ENCODE data around the gene TMEM79. TPM values are rescaled to one million over a fixed set of nuclear protein-coding genes. Genes with fewer than 3 reads are reported as not detected.
A peak's percentile ranks its signal among the peaks of the same experiment; 100 is the strongest.

TMEM79 gene
- total RNA-seq, 1 experiment from 2014 or later = 5.5 TPM

DNA sequence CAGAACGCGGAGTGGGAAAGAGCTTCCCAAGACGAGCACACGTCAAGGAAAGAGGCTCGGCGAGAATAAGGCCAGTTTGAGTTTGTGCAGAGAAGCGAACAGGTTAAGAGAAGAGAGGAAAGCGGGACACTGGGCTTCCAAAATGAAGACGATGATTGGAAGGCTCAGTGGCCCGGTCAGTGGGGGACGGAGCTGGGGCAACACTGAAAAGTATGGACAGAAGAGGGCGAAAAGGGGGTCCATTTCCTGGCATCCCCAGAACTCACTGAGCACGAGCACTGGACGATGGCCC is 53.7 kb downstream of the TMEM79 start:
- no peaks in the 10 kb centered on the region for H3K27me3 ChIP-seq (ENCODE audit: control insufficient read depth, insufficient read depth, low read length)
- intact Hi-C loops (cut with micrococcal nuclease; ENCODE audit: unreplicated experiment) = no loop called here
- DNase-seq (ENCODE audit: low read depth, low spot score) = no peak
- POLR2A ChIA-PET = interaction anchor here (0.6 kb wide), 2 partner anchors 11 to 34 kb away, joined by 3 to 4 read pairs; no protein-coding TSS in a partner anchor
- no peaks in the 10 kb centered on the region for H3K9me3 ChIP-seq (ENCODE audit: control insufficient read depth, insufficient read depth, low read depth, low read length)
- CTCF ChIA-PET = interaction anchor here (0.7 kb wide), 1 partner anchor 70 kb away, joined by 3 read pairs; no protein-coding TSS in a partner anchor
- BruUV-seq (replicated peaks) = no TSS peak
- peak; percentile 20 for ATAC-seq
- in situ Hi-C loops (cut with HindIII; ENCODE audit: low pct_unique_long_range_greater_than_20kb, low sequenced_read_pairs) = no loop called here
- 0 out of 2 replicates have a peak, but pooled peaks have one; percentile 52 for TF ChIP-seq SIN3A (IDR thresholded peaks at IDR 0.05; ENCODE audit: borderline replicate concordance, insufficient read depth, low read depth, low read length)
- no peak for TF ChIP-seq TCF7L2 (IDR thresholded peaks at IDR 0.05; ENCODE audit: low read depth, low read length)
- peaks cover 34% of the 10 kb centered on the region for H3K36me3 ChIP-seq (ENCODE audit: control insufficient read depth, insufficient read depth, low read length)
- peak overlapping the region; percentile 99 for H3K4me3 ChIP-seq (ENCODE audit: low read depth in 2 of 2, low read length in 2 of 2)
- H3K4me1 ChIP-seq (ENCODE audit: control insufficient read depth, insufficient read depth, low read length) = peaks cover 11% of the 10 kb centered on the region
- H3K27ac ChIP-seq (ENCODE audit: low read length) = peak overlapping the region; percentile 98

DNA sequence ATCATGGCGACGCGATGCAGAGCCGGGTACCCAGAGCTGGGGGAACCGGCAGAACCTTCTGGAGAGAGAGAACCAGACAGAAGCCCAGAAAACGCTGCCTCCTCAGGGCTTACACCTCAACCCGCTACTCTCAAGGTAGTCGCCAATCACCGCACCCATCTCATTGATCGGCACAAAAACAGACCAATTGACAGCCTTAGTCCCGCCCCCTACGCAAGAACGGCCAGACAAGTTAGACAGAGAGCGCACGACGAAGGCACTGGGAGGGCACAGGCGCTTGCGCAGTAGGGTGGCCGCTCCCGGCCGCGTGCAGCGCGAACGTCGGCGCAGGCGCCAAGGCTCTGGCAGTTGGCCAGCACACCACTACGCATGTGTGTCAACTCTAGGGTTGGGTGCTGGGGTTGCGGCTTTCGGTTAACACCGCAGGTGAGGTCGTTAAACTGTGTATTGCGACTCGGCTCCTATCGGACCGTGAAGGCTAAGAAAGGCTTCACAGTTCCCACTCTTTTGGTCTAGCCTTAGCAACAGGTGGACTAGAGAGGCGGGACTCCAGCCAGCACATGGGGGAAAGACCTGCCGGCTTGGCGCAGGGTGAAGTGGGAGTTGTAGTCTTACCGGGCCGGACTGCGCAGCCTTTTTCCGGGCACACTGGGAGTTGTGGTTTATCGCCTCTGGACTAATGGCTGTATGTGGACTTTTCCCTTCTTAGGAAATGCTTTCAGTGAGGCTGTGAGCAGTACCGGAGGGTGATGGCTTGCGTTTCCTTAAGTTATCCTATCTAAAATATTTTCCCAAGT is 54.3 kb downstream of the TMEM79 start, which contains the start of the genes CCT3 and TSACC:
CCT3 (minus strand) TSS at position 113 of the 797 bp plus-strand sequence; CDS start at position 5, 108 bp downstream.
TSACC (plus strand) TSS at position 347 of the 797 bp plus-strand sequence. CDS start 1,232 bp downstream, outside the sequence.
- TF ChIP-seq TCF7L2 (IDR thresholded peaks at IDR 0.05; ENCODE audit: low read depth, low read length) (0 out of 2 replicates have a peak, but pooled peaks have one; percentile 22), POLR2AphosphoS5 (IDR thresholded peaks at IDR 0.05; ENCODE audit: low read depth, low read length) (peak; percentile 93), SIN3A (IDR thresholded peaks at IDR 0.05; ENCODE audit: borderline replicate concordance, insufficient read depth, low read depth, low read length) (peak; percentile 9; the same call in 1 of the 2 replicates)
- TF ChIP-seq, protein P1, sequence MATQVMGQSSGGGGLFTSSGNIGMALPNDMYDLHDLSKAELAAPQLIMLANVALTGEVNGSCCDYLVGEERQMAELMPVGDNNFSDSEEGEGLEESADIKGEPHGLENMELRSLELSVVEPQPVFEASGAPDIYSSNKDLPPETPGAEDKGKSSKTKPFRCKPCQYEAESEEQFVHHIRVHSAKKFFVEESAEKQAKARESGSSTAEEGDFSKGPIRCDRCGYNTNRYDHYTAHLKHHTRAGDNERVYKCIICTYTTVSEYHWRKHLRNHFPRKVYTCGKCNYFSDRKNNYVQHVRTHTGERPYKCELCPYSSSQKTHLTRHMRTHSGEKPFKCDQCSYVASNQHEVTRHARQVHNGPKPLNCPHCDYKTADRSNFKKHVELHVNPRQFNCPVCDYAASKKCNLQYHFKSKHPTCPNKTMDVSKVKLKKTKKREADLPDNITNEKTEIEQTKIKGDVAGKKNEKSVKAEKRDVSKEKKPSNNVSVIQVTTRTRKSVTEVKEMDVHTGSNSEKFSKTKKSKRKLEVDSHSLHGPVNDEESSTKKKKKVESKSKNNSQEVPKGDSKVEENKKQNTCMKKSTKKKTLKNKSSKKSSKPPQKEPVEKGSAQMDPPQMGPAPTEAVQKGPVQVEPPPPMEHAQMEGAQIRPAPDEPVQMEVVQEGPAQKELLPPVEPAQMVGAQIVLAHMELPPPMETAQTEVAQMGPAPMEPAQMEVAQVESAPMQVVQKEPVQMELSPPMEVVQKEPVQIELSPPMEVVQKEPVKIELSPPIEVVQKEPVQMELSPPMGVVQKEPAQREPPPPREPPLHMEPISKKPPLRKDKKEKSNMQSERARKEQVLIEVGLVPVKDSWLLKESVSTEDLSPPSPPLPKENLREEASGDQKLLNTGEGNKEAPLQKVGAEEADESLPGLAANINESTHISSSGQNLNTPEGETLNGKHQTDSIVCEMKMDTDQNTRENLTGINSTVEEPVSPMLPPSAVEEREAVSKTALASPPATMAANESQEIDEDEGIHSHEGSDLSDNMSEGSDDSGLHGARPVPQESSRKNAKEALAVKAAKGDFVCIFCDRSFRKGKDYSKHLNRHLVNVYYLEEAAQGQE (IDR thresholded peaks at IDR 0.05; ENCODE audit: insufficient read depth in 1 of 2, low read depth in 2 of 2, low read length in 1 of 2) = 0 out of 4 replicates have a peak, but pooled peaks of 1 of the 2 experiments have one; percentile 53
- TF ChIP-seq, protein P2, sequence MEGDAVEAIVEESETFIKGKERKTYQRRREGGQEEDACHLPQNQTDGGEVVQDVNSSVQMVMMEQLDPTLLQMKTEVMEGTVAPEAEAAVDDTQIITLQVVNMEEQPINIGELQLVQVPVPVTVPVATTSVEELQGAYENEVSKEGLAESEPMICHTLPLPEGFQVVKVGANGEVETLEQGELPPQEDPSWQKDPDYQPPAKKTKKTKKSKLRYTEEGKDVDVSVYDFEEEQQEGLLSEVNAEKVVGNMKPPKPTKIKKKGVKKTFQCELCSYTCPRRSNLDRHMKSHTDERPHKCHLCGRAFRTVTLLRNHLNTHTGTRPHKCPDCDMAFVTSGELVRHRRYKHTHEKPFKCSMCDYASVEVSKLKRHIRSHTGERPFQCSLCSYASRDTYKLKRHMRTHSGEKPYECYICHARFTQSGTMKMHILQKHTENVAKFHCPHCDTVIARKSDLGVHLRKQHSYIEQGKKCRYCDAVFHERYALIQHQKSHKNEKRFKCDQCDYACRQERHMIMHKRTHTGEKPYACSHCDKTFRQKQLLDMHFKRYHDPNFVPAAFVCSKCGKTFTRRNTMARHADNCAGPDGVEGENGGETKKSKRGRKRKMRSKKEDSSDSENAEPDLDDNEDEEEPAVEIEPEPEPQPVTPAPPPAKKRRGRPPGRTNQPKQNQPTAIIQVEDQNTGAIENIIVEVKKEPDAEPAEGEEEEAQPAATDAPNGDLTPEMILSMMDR (IDR thresholded peaks at IDR 0.05) = no peak
- DNase-seq (ENCODE audit: low read depth, low spot score) (peak; percentile 100), ATAC-seq (peak; percentile 95)
- intact Hi-C loops (cut with micrococcal nuclease; ENCODE audit: unreplicated experiment) = no loop called here
- Histone ChIP-seq H3K9me3 (ENCODE audit: control insufficient read depth, insufficient read depth, low read depth, low read length) (no peaks in the 10 kb centered on the region), H3K4me1 (ENCODE audit: control insufficient read depth, insufficient read depth, low read length) (peaks cover 11% of the 10 kb centered on the region), H3K36me3 (ENCODE audit: control insufficient read depth, insufficient read depth, low read length) (peaks cover 30% of the 10 kb centered on the region), H3K27ac (ENCODE audit: low read length) (peak within 1 kb of the TSS; percentile 98), H3K27me3 (ENCODE audit: control insufficient read depth, insufficient read depth, low read length) (no peaks in the 10 kb centered on the region), H3K4me3 (ENCODE audit: low read depth in 2 of 2, low read length in 2 of 2) (peak within 1 kb of the TSS; percentile 99)
- CTCF ChIA-PET = interaction anchor here (0.7 kb wide), 1 partner anchor 71 kb away, joined by 3 read pairs; no protein-coding TSS in a partner anchor
- POLR2A ChIA-PET = interaction anchor here (0.6 to 0.7 kb wide), 3 partner anchors 9 to 33 kb away, joined by 3 to 4 read pairs (median 3); no protein-coding TSS in a partner anchor
- BruUV-seq (replicated peaks) = no TSS peak
- in situ Hi-C loops (cut with HindIII; ENCODE audit: low pct_unique_long_range_greater_than_20kb, low sequenced_read_pairs) = no loop called here

Other genes with a start within 250 kb of the TMEM79 start
- 60.0 TPM for gene UBQLN4, start 230.5 kb upstream of the TMEM79 start, total RNA-seq (2021; ENCODE audit: unreplicated experiment)
- gene LAMTOR2, start 229.5 kb upstream of the TMEM79 start, total RNA-seq (2021; ENCODE audit: unreplicated experiment) = 63.4 TPM
- gene RAB25, start 223.2 kb upstream of the TMEM79 start, total RNA-seq (2021; ENCODE audit: unreplicated experiment) = not detected
- 15.8 TPM for gene MEX3A, start 201.9 kb upstream of the TMEM79 start, total RNA-seq (2021; ENCODE audit: unreplicated experiment)
- gene LMNA, start 169.6 kb upstream of the TMEM79 start, total RNA-seq (2021; ENCODE audit: unreplicated experiment) = 691 TPM
- gene SEMA4A, start 130.7 kb upstream of the TMEM79 start, total RNA-seq (2021; ENCODE audit: unreplicated experiment) = 0.21 TPM
- gene SLC25A44, start 90.2 kb upstream of the TMEM79 start, total RNA-seq (2021; ENCODE audit: unreplicated experiment) = 33.0 TPM
- 57.5 TPM for gene PMF1, start 71.3 kb upstream of the TMEM79 start, total RNA-seq (2021; ENCODE audit: unreplicated experiment)
- gene BGLAP, start 42.1 kb upstream of the TMEM79 start, total RNA-seq (2021; ENCODE audit: unreplicated experiment) = 0.67 TPM
- 0.92 TPM for gene PAQR6, start 36.3 kb upstream of the TMEM79 start, total RNA-seq (2021; ENCODE audit: unreplicated experiment)
- gene SMG5, start 1.5 kb upstream of the TMEM79 start, total RNA-seq (2021; ENCODE audit: unreplicated experiment) = 117 TPM
- gene GLMP, start 11.4 kb downstream of the TMEM79 start, total RNA-seq (2021; ENCODE audit: unreplicated experiment) = 60.2 TPM
- gene VHLL, start 15.0 kb downstream of the TMEM79 start, total RNA-seq (2021; ENCODE audit: unreplicated experiment) = 0.28 TPM
- 451 TPM for gene CCT3, start 54.0 kb downstream of the TMEM79 start, total RNA-seq (2021; ENCODE audit: unreplicated experiment)
- gene TSACC, start 54.2 kb downstream of the TMEM79 start, total RNA-seq (2021; ENCODE audit: unreplicated experiment) = 3.6 TPM
- gene RHBG, start 84.9 kb downstream of the TMEM79 start, total RNA-seq (2021; ENCODE audit: unreplicated experiment) = 0.28 TPM
- gene MEF2D, start 216.4 kb downstream of the TMEM79 start, total RNA-seq (2021; ENCODE audit: unreplicated experiment) = 30.9 TPM

All from Panc1 (cell line).